Measurements from ENCODE around the gene C1S.

DNA sequence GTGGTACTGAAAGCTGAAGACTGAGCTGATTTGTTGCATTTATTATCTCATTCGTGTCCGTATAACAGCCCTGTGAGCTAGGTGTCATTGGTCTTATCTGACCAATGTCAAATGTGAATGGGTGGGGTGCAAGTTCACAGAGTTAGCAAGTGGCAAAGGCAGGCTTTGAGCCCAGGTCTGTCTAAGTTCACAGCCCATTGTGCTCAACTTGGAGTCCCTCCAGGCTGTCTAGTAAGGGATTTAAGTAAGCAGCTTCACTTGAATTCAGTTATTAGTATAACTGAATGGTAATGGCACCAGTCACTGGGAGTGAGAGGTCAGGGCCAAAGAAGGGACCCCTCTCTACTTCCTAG, 8.5 kb downstream of the C1S start:
- TF ChIP-seq CTCF (IDR thresholded peaks at IDR 0.05) (no peak), POLR2A (IDR thresholded peaks at IDR 0.05) (no peak)
